HUES48 (cell line): ENCODE measurements around the gene BICD1.
A peak's percentile ranks its signal among the peaks of the same experiment; 100 is the strongest.

Source experiments
- H3K27ac ChIP-seq: one replicate; pipeline ENCODE4 v1.7.0; 2013; ENCODE audit warnings: low read depth, low read length, inconsistent platforms
- H3K27me3 ChIP-seq: 2 replicates; pipeline ENCODE4 v1.6.1; 2013; ENCODE audit warnings: mild to moderate bottlenecking, low read length; ENCODE audit not compliant: control insufficient read depth, insufficient read depth
- H3K36me3 ChIP-seq: 2 replicates; pipeline ENCODE4 v1.6.1; 2013; ENCODE audit warnings: low read length; ENCODE audit not compliant: control insufficient read depth, insufficient read depth
- H3K4me1 ChIP-seq: 2 replicates; pipeline ENCODE4 v1.6.1; 2013; ENCODE audit warnings: mild to moderate bottlenecking, low read length; ENCODE audit not compliant: control insufficient read depth, insufficient read depth
- H3K4me3 ChIP-seq: 2 replicates; pipeline ENCODE4 v1.5.1; 2013; ENCODE audit warnings: mild to moderate bottlenecking, low read depth, low read length
- H3K9ac ChIP-seq: 2 replicates; pipeline ENCODE4 v1.6.1; 2013; ENCODE audit warnings: mild to moderate bottlenecking, low read depth, low read length, moderate library complexity
- H3K9me3 ChIP-seq: 2 replicates; pipeline ENCODE4 v1.6.1; 2013; ENCODE audit warnings: low read length; ENCODE audit not compliant: control insufficient read depth, insufficient read depth

Gene BICD1

GRCh38 chr12:32402170-32402569 is 295.5 kb downstream of the BICD1 start:
- no peak overlapping the region for H3K4me3 ChIP-seq
- H3K36me3 ChIP-seq: peaks cover 9% of the 10 kb centered on the region; the same call in 1 of the 2 replicates
- peaks cover 17% of the 10 kb centered on the region for H3K4me1 ChIP-seq
- no peaks in the 10 kb centered on the region for H3K27me3 ChIP-seq
- no peaks in the 10 kb centered on the region for H3K9me3 ChIP-seq
- no peak overlapping the region for H3K9ac ChIP-seq
- no peak overlapping the region for H3K27ac ChIP-seq

- Histone ChIP-seq H3K9me3 (no peaks in the 10 kb centered on the region), H3K9ac (no peak overlapping the region), H3K27ac (no peak overlapping the region), H3K4me3 (no peak overlapping the region; the same call in 1 of the 2 replicates), H3K4me1 (peaks cover 10% of the 10 kb centered on the region; the same call in 1 of the 2 replicates), H3K27me3 (no peaks in the 10 kb centered on the region), H3K36me3 (peaks cover 14% of the 10 kb centered on the region)
These were observed 296.3 kb downstream of the BICD1 start for GRCh38 chr12:32402946-32403345.

- no peak overlapping the region for H3K27ac ChIP-seq
- H3K36me3 ChIP-seq: peaks cover 30% of the 10 kb centered on the region
- no peaks in the 10 kb centered on the region for H3K27me3 ChIP-seq
- H3K9ac ChIP-seq: no peak overlapping the region
- H3K9me3 ChIP-seq: no peaks in the 10 kb centered on the region
- H3K4me3 ChIP-seq: no peak overlapping the region
- 0 out of 2 replicates have a peak, but pooled peaks cover 2% of the 10 kb centered on the region for H3K4me1 ChIP-seq
These were observed 301.1 kb downstream of the BICD1 start for GRCh38 chr12:32407795-32408194.

DNA sequence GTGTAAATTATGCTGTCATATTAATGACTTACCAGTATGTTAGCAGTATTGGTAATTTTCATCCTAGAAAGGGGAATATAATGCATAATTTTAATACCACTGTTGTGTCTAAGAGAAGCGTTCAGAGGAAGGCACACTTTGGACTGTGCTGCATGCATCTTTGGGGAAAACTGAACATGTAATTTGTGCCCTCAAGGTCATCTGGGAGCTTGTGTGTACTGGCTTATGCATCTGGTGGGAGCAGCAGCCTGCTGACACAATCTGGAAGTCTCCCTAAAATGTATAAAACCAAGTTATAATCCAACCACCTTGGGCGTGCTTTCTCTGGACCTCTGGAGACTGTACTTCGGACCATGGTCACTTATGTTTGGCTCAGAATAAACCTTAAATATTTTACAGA is 306.8 kb downstream of the BICD1 start:
- H3K9ac ChIP-seq: no peak overlapping the region
- peaks cover 9% of the 10 kb centered on the region for H3K4me1 ChIP-seq
- H3K27me3 ChIP-seq: no peaks in the 10 kb centered on the region
- no peak overlapping the region for H3K27ac ChIP-seq
- no peaks in the 10 kb centered on the region for H3K9me3 ChIP-seq
- H3K36me3 ChIP-seq: peaks cover 24% of the 10 kb centered on the region
- H3K4me3 ChIP-seq: no peak overlapping the region

DNA sequence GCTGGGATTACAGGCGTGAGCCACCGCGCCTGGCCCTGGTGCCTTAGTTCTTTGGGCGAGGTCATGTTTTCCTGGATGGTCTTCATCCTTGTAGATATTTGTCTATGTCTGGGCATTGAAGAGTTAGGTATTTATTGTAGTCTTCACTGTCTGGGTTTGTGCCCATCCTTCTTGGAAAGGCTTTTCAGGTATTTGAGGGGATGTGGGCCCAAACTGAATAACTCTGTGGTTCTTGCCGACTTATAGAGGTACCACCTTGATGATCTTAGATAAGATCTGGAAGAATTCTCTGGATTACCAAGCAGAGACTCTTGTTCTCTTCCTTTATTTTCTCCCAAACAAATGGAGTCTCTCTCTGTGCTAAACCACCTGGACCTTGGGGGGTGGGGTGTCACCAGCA is 311.6 kb downstream of the BICD1 start:
- Histone ChIP-seq H3K9ac (no peak overlapping the region), H3K4me3 (no peak overlapping the region), H3K36me3 (peaks cover 17% of the 10 kb centered on the region), H3K27ac (peak overlapping the region; percentile 76), H3K4me1 (peaks cover 26% of the 10 kb centered on the region), H3K27me3 (no peaks in the 10 kb centered on the region), H3K9me3 (no peaks in the 10 kb centered on the region)

GRCh38 chr12:32418903-32419519 is 312.4 kb downstream of the BICD1 start:
- H3K9ac ChIP-seq: no peak overlapping the region
- peaks cover 17% of the 10 kb centered on the region for H3K36me3 ChIP-seq
- H3K9me3 ChIP-seq: no peaks in the 10 kb centered on the region
- peak overlapping the region; percentile 76 for H3K27ac ChIP-seq
- no peak overlapping the region for H3K4me3 ChIP-seq
- peaks cover 26% of the 10 kb centered on the region for H3K4me1 ChIP-seq
- no peaks in the 10 kb centered on the region for H3K27me3 ChIP-seq

DNA sequence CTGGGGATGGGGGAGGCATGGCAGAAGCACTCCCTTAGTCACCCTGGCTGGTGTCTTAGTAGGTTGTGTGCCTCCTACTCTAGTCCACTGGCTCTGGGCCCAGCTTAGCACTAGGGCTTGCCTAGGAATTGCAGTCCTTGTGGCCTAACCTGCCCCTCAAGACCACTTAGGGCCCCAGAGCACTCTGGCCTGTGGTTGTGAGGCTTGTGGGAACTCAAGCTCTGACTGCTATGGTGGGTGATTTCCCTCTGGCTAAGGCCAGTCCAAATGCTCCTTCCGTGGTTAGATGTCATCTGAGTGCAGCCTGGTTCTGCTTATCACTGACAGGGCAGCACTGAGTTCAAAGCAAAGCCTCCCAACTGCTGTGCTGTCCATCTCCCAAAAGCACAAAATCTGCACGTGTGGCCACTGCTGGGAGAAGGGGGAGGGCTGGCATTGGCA is 312.9 kb downstream of the BICD1 start:
- H3K27ac ChIP-seq: peak overlapping the region; percentile 76
- peaks cover 17% of the 10 kb centered on the region for H3K36me3 ChIP-seq
- H3K4me1 ChIP-seq: peaks cover 26% of the 10 kb centered on the region
- H3K9me3 ChIP-seq: no peaks in the 10 kb centered on the region
- no peak overlapping the region for H3K4me3 ChIP-seq
- H3K27me3 ChIP-seq: no peaks in the 10 kb centered on the region
- no peak overlapping the region for H3K9ac ChIP-seq

- Histone ChIP-seq H3K27me3 (no peaks in the 10 kb centered on the region), H3K27ac (no peak overlapping the region), H3K9me3 (no peaks in the 10 kb centered on the region), H3K4me3 (no peak overlapping the region), H3K9ac (no peak overlapping the region), H3K4me1 (peaks cover 22% of the 10 kb centered on the region), H3K36me3 (peaks cover 17% of the 10 kb centered on the region)
These were observed 313.7 kb downstream of the BICD1 start for GRCh38 chr12:32420356-32420755.

- Histone ChIP-seq H3K4me1 (peaks cover 15% of the 10 kb centered on the region), H3K4me3 (no peak overlapping the region), H3K36me3 (peaks cover 14% of the 10 kb centered on the region), H3K27me3 (no peaks in the 10 kb centered on the region), H3K9ac (no peak overlapping the region), H3K9me3 (peaks cover 4% of the 10 kb centered on the region), H3K27ac (no peak overlapping the region)
These were observed 316.9 kb downstream of the BICD1 start for GRCh38 chr12:32423559-32423958.

- Histone ChIP-seq H3K4me1 (peaks cover 19% of the 10 kb centered on the region), H3K9ac (no peak overlapping the region), H3K9me3 (peaks cover 5% of the 10 kb centered on the region), H3K27ac (no peak overlapping the region), H3K4me3 (no peak overlapping the region), H3K36me3 (no peaks in the 10 kb centered on the region), H3K27me3 (no peaks in the 10 kb centered on the region)
These were observed 324.4 kb downstream of the BICD1 start for GRCh38 chr12:32431025-32431424.
